OCI-LY7 (cell line): ENCODE measurements around the gene TMEM181. TPM values are rescaled to one million over a fixed set of nuclear protein-coding genes. Genes with fewer than 3 reads are reported as not detected.

Experiments
- BruUV-seq: library from RNA; stranded (reverse); fragments of 400-500 nt; replicated peaks from 2 replicates; lab custom pipeline; 2021; lab: Mats Ljungman, UMichigan
- CTCF ChIA-PET: fragments of 300-600 bp; sonication (Branson Sonifier 250); formaldehyde crosslinking; loops from one replicate; lab custom pipeline; 2022; ENCODE audit warnings: antibody characterized with exemption; ENCODE audit not compliant: unreplicated experiment; lab: Charles Lee
- POLR2A ChIA-PET: fragments of 300-600 bp; sonication (Branson Sonifier 250); formaldehyde crosslinking; loops from one replicate; lab custom pipeline; 2022; ENCODE audit warnings: antibody characterized with exemption; lab: Charles Lee
- DNase-seq: peaks from one replicate; pipeline ENCODE4 v3.0.0-alpha.2; 2015; ENCODE audit warnings: low spot score
- H2AFZ ChIP-seq: fragments of 200-600 bp; sonication (generic), shearing (Covaris generic); 2 replicates; pipeline ENCODE4 v1.6.1; 2014; ENCODE audit warnings: mild to moderate bottlenecking, antibody characterized with exemption, low read length, moderate library complexity
- H3K27ac ChIP-seq: fragments of 200-600 bp; sonication (generic); 2 replicates; pipeline ENCODE4 v1.5.1; 2014; ENCODE audit warnings: mixed run types, low read depth, mild to moderate bottlenecking, moderate library complexity, low read length, inconsistent platforms; ENCODE audit not compliant: poor library complexity, severe bottlenecking
- H3K36me3 ChIP-seq: fragments of 200-600 bp; sonication (generic); 2 replicates; pipeline ENCODE4 v1.6.1; 2014; ENCODE audit warnings: mild to moderate bottlenecking, antibody characterized with exemption, low read length, moderate library complexity, mixed read lengths; ENCODE audit not compliant: insufficient read depth
- H3K4me1 ChIP-seq: fragments of 200-600 bp; sonication (generic); 2 replicates; pipeline ENCODE4 v1.5.1; 2014; ENCODE audit warnings: mild to moderate bottlenecking, low read length; ENCODE audit not compliant: insufficient read depth, poor library complexity, severe bottlenecking
- H3K4me2 ChIP-seq: fragments of 200-600 bp; sonication (generic); 2 replicates; pipeline ENCODE4 v1.6.1; 2014; ENCODE audit warnings: mild to moderate bottlenecking, low read length
- H3K4me3 ChIP-seq: fragments of 200-600 bp; sonication (generic); 2 replicates; pipeline ENCODE4 v1.5.1; 2014; ENCODE audit warnings: mild to moderate bottlenecking, low read depth, low read length; ENCODE audit not compliant: poor library complexity, severe bottlenecking
- H3K79me2 ChIP-seq: fragments of 200-600 bp; sonication (generic); 2 replicates; pipeline ENCODE4 v1.6.1; 2016; ENCODE audit warnings: low read depth, mild to moderate bottlenecking, low read length, moderate library complexity, mixed read lengths; ENCODE audit not compliant: insufficient read depth
- H3K9me2 ChIP-seq: fragments of 200-600 bp; sonication (generic); 2 replicates; pipeline ENCODE4 v1.6.1; 2016; ENCODE audit warnings: mild to moderate bottlenecking, low read length, mixed read lengths; ENCODE audit not compliant: insufficient read depth
- H3K9me3 ChIP-seq: fragments of 200-600 bp; sonication (generic); 2 replicates; pipeline ENCODE4 v1.6.1; 2014; ENCODE audit warnings: mild to moderate bottlenecking, mixed run types, low read length, mixed read lengths
- H4K20me1 ChIP-seq: fragments of 200-600 bp; sonication (generic); 2 replicates; pipeline ENCODE4 v1.6.1; 2014; ENCODE audit warnings: mild to moderate bottlenecking, antibody characterized with exemption, low read length, moderate library complexity, mixed read lengths; ENCODE audit not compliant: insufficient read depth
- EZH2phosphoT487 ChIP-seq: fragments of 200-600 bp; sonication (generic); IDR thresholded peaks from 2 replicates; pipeline ENCODE4 v1.6.1; 2018; ENCODE audit warnings: low read depth, borderline replicate concordance, mild to moderate bottlenecking, mixed run types, antibody characterized with exemption, low read length, moderate library complexity, mixed read lengths
- intact Hi-C: fragments of 100-400 bp; cut with micrococcal nuclease; formaldehyde crosslinking; loops from one replicate; pipeline ENCODE4 v1.10.0; 2022; ENCODE audit not compliant: unreplicated experiment
- total RNA-seq, 2 experiments: library from RNA; depleted of rRNA in 1 of 2; stranded (reverse); fragments of >200 nt in 1 of 2; shearing (Covaris generic) in 1 of 2; gene quantifications; 2 replicates each; pipeline ENCODE4 v1.2.3, GENCODE V29; 2014 to 2022
- TF ChIP-seq, protein P1 (sequence below): fragments of 200-600 bp; sonication (generic); conservative IDR thresholded peaks from 2 replicates; pipeline ENCODE4 v1.5.1; 2014; ENCODE audit warnings: mild to moderate bottlenecking, antibody characterized with exemption, low read length, moderate library complexity, mixed read lengths

The TMEM181 gene
- total RNA-seq, 2 experiments from 2014 or later = 8.0 to 12.5 TPM

DNA sequence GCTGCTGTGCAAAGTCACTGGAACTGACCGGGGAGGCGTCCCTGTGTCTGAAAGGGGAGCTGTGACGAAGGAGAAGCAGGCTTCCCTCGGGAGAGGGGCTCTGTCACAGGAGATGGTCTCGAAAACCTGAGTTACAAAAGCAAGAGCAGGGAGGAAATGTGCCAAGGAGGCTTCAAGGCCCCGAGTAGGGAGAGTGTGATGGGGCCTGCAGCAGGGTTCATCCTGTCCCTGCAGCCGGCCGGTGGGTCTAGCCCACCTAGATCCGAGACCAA, 68.0 kb downstream of the TMEM181 start:
- no peaks in the 10 kb centered on the region for H4K20me1 ChIP-seq
- no peaks in the 10 kb centered on the region for H3K79me2 ChIP-seq
- H3K9me3 ChIP-seq = no peaks in the 10 kb centered on the region
- no TSS peak for BruUV-seq
- TF ChIP-seq, protein P1, sequence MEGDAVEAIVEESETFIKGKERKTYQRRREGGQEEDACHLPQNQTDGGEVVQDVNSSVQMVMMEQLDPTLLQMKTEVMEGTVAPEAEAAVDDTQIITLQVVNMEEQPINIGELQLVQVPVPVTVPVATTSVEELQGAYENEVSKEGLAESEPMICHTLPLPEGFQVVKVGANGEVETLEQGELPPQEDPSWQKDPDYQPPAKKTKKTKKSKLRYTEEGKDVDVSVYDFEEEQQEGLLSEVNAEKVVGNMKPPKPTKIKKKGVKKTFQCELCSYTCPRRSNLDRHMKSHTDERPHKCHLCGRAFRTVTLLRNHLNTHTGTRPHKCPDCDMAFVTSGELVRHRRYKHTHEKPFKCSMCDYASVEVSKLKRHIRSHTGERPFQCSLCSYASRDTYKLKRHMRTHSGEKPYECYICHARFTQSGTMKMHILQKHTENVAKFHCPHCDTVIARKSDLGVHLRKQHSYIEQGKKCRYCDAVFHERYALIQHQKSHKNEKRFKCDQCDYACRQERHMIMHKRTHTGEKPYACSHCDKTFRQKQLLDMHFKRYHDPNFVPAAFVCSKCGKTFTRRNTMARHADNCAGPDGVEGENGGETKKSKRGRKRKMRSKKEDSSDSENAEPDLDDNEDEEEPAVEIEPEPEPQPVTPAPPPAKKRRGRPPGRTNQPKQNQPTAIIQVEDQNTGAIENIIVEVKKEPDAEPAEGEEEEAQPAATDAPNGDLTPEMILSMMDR = no peak
- no peak for TF ChIP-seq EZH2phosphoT487
- ChIA-PET POLR2A (interaction anchor here (0.5 kb wide), 1 partner anchor 375 kb away, joined by 3 read pairs; no protein-coding TSS in a partner anchor), CTCF (no interaction called here)
- H3K27ac ChIP-seq = no peak overlapping the region
- no peak overlapping the region for H3K4me3 ChIP-seq
- H3K9me2 ChIP-seq = no peaks in the 10 kb centered on the region
- peaks cover 44% of the 10 kb centered on the region; the same call in 1 of the 2 replicates for H3K36me3 ChIP-seq
- DNase-seq = no peak
- no peak overlapping the region for H3K4me2 ChIP-seq
- H3K4me1 ChIP-seq = no peaks in the 10 kb centered on the region
- intact Hi-C loops = no loop called here
- no peak overlapping the region for H2AFZ ChIP-seq

DNA sequence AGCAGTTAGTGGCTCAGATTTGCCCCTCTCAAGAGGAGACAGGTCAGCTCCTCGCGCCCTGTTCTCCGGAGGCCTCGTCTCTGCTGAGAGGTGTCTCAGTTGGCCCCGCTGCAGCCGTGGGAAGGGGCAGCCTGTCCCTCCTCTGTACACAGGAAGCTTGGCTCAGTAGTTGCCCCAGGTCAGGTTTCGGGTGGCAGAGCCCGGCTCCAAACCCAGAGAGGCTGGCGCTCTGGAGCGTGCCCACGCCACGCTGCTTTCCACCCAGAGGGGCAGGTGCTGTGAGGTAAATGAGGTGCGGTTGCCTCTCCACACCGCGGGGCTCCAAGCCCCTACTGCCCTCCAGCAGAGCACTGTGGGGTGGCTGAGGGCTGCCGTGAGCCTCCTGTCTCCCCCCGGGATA, 68.7 kb downstream of the TMEM181 start:
- Histone ChIP-seq H4K20me1 (no peaks in the 10 kb centered on the region), H3K9me2 (no peaks in the 10 kb centered on the region), H3K36me3 (peaks cover 44% of the 10 kb centered on the region; the same call in 1 of the 2 replicates), H3K4me2 (no peak overlapping the region), H3K79me2 (no peaks in the 10 kb centered on the region), H3K4me3 (no peak overlapping the region), H3K27ac (no peak overlapping the region), H3K4me1 (no peaks in the 10 kb centered on the region), H2AFZ (no peak overlapping the region), H3K9me3 (no peaks in the 10 kb centered on the region)
- intact Hi-C loops = no loop called here
- ChIA-PET POLR2A (no interaction called here), CTCF (no interaction called here)
- TF ChIP-seq EZH2phosphoT487 = no peak
- TF ChIP-seq, protein P1 = no peak
- DNase-seq = no peak
- BruUV-seq = no TSS peak

DNA sequence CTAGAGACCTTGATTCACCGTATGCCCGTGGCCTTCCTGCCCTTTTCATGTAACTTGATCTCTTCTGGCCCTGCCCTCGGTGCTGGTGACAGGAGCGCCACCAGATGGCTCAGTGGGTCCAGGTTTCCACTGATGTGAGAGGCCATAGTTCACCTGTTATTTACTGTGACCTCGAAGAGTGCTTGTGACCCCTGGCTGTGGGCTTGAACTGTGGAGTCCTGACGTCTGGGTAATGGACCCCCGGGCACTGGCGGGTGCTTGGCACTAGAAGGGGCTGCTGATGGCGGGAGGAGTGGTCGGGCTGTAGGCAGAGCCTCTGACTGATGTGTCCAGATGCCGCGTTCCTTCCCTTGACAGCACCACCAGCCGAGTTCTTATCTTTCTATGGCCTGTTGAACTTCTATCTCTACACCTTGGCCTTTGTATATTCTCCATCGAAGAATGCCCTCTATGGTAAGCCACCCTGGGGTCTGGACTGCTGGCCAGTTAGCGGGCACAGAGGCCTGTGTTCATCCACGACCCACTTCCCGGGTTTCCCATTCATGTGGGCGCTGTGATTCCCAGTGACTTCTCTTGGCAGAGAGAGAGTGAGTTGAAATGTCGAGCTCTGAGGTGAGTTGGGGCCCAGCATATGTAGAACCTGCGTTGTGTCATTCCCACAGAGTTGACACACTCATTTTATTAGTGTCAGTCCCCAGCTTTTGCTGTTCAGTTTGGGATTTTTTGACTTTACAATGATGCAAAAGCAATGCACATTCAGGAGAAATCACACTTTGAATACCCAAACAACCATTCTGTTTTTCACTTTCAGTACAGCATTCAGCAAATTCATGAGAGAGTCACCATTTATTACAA, 69.7 kb downstream of the TMEM181 start:
- TF ChIP-seq, protein P1 = peak; percentile 63
- no peak for TF ChIP-seq EZH2phosphoT487
- H3K4me2 ChIP-seq = no peak overlapping the region
- no peaks in the 10 kb centered on the region for H3K9me3 ChIP-seq
- intact Hi-C loops = no loop called here
- no TSS peak for BruUV-seq
- ChIA-PET CTCF (no interaction called here), POLR2A (interaction anchor here (0.6 kb wide), 1 partner anchor 499 kb away, joined by 3 read pairs; no protein-coding TSS in a partner anchor)
- H3K36me3 ChIP-seq = peaks cover 47% of the 10 kb centered on the region; the same call in 1 of the 2 replicates
- no peaks in the 10 kb centered on the region for H4K20me1 ChIP-seq
- H3K4me1 ChIP-seq = no peaks in the 10 kb centered on the region
- no peak overlapping the region for H2AFZ ChIP-seq
- H3K9me2 ChIP-seq = no peaks in the 10 kb centered on the region
- peak; percentile 20 for DNase-seq
- H3K4me3 ChIP-seq = no peak overlapping the region
- no peak overlapping the region for H3K27ac ChIP-seq
- H3K79me2 ChIP-seq = no peaks in the 10 kb centered on the region
